Erythroblast (primary cell): ENCODE data around the gene TIPARP.
A peak's percentile ranks its signal among the peaks of the same experiment; 100 is the strongest.

Experiments
- DNase-seq, 2 experiments: peaks; one replicate each; lab custom pipeline; 2025; lab: John Stamatoyannopoulos, UW
- GATA1 ChIP-seq: IDR thresholded peaks from 2 replicates; pipeline ENCODE4 v1.6.1; 2011; ENCODE audit warnings: low read depth, mild to moderate bottlenecking, control low read depth, low read length, moderate library complexity
- POLR2A ChIP-seq: IDR thresholded peaks from 2 replicates; pipeline ENCODE4 v1.6.1; 2011; ENCODE audit warnings: mild to moderate bottlenecking, low read length

The TIPARP gene, protein sequence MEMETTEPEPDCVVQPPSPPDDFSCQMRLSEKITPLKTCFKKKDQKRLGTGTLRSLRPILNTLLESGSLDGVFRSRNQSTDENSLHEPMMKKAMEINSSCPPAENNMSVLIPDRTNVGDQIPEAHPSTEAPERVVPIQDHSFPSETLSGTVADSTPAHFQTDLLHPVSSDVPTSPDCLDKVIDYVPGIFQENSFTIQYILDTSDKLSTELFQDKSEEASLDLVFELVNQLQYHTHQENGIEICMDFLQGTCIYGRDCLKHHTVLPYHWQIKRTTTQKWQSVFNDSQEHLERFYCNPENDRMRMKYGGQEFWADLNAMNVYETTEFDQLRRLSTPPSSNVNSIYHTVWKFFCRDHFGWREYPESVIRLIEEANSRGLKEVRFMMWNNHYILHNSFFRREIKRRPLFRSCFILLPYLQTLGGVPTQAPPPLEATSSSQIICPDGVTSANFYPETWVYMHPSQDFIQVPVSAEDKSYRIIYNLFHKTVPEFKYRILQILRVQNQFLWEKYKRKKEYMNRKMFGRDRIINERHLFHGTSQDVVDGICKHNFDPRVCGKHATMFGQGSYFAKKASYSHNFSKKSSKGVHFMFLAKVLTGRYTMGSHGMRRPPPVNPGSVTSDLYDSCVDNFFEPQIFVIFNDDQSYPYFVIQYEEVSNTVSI

DNA sequence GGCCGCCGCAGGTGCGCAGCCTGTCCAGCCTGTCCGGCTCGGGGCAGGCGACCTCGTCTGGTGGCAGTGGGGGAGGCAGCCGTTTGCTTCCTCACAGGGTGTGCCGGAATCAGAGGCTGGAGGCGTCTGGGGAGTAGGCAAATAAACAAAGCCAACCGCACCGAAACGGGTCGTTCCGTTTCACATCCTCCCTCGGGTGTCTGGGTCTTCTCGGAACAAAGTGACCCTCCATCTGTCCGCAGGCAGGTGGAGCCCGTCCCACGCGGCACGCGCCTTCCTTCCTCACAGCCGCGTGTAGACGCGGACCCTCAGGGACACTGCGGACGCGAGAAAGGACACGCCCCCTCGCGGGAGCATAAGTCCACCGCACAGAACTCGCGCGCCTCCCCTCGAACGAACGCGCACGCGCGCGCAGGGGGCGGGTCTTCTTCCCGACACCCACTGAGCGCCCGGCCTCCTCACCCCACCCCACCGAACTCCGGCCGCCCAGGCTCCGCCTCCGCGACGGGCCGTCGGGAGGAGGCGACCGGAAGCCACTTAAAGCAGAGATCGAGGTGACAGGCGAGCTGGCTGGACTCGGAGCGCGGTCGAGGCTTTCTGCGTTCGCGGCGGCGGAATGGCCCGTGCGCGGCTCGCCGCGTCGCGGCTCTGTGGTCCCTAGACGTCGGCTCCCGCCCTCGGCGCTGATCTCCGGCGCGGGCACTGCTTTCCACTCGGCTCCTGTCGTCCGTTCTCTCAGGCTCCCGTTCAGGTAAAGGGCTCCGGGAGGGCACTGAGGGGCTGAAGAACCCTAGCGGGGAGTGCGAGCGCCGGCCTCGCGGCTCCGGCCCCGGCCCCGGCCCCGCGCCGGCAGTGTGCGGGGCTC lies at the start of gene TIPARP:
Gene TIPARP, plus strand, starts transcription at position 545 of the 865 bp plus-strand sequence. CDS start 3,108 bp downstream, outside the sequence.
- peak; percentile 98 to 99 for DNase-seq
- TF ChIP-seq POLR2A (peak; percentile 99), GATA1 (no peak)

DNA sequence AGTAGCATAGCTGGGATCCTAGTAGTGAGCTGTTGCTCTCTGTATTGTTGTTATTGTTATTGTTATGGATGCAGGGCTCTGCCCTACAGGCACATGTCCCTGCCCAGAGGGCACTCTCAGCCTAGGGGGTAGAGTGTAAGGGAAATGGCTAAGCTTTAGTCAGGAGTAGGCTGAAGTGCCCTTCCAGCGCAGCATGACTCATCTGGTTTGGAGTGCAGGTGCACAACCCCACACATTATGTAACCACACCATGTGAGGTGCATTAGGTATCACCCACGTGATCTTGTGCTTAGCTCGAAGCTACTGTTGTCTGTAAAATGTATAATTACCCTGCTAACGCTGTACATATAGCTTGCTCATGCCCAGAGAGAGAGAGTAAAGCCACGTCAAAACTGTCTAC lies 48.3 kb upstream of the TIPARP start:
- no peak for DNase-seq
- no peak for TF ChIP-seq POLR2A
- no peak for TF ChIP-seq GATA1

DNA sequence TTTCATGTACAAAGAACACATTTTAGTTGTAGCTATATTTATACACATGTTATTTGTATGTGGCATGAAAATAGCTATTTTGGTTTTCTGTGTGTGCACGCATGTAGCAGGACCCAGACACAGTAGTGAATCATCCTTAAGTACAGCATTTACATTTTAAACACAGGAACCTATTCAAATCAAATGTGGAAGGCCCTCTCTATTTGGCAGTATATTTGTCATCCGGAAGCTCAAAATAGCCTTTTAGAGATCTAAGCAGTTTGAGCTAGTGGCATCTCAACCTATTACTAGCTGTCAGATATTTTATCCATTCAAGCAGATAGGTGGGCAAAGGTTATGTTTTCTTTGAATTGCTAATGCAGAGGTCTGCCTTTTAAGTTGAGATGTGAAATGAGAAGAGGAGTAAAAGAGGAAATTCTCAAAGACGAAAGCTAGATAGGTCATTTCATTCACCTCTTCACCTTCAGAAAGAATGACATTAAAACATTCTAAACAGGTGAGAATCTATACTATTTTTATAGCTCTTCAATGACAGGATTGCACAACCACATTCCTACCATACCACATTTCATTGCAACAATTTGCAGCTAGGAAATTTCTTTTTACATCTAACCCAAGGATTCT lies 46.3 kb upstream of the TIPARP start:
- no peak for DNase-seq

DNA sequence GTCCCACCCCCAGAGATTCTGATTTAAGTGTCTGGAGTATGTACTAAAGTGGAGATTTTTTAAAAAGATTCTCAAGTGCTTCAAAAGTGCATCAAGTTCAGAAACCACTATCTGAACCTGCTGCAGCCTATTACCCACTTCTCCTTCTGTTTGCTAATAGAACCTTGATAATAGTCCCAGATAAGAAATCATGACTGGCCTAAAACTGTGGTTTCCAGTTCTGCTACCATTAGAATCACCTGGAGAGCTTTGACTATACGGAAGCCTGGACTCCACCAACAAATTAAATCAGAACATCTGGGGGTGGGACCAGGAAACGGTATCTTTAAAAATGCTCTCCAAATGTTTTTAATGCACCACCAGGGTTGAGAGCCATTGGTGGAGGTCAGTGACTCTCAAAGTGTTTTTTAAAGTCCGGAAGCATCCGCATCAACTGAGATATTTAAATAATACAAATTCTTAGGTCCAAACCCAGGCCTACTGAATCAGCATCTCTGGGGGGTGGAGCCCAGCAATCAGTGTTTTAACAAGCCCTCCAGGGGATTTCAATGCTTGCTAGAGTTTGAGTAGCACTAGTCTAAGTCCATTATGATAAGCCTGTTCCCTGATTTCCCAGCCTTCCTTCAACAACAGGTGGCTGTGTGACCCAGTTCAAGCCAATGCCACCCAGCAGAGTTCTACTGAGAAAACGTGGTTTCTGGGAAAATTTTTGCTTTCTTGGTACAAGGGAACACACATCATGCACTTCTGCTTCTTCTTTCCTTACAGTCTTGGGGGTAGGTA lies 45.4 kb upstream of the TIPARP start:
- TF ChIP-seq POLR2A, result no peak
- no peak for TF ChIP-seq GATA1
- DNase-seq, result no peak

More for the DNA sequence above, 46.3 kb upstream of the TIPARP start:
- no peak for TF ChIP-seq POLR2A
- no peak for TF ChIP-seq GATA1

DNA sequence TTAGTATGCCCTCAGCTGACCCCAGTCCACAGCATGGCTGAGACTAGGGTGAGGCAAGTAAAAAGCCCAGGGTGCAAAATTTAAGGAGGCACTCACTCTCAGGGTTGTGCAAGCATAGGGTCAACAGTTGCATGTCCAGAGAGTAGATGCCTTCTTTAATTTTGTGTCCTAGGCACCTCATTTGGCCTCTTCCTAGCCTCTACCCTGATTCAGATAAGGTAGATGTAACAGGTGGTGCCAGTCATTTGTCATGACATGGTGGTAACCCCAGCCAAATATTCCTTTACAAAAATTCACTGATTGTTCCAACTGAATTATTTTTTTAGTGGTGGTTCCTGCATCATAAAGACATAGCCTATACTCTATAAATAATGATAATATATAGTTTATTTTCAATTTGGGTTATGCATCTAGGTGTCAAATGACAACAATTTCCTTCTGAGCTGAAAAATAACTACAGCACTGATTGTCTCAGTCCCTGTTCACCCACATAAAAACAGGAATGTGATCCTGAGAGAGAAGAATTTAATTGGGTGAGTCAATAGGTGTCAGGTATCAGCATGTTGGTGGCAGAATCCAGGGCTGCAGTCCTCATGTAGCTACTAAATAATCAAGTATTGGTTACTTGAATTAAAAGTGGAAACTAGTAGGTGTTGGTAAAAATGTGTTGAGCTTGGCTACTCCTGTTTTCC lies 44.2 kb upstream of the TIPARP start:
- no peak for DNase-seq

DNA sequence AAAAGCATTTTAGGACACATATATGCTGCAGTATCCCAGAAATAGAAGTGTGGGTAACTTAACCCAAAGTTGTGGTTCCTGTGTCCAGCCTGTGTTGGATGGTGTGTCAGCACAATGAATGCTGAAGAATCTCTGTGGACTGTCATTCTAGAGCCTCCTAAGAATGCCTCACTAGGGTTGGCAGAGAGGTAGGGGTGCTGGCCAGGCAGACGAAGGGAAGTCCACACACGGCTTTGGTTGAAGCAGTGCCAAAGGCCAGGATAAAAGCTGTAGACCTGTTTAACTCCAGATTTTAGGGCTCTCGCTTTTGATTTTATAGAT lies 43.7 kb upstream of the TIPARP start:
- no peak for TF ChIP-seq GATA1
- TF ChIP-seq POLR2A, result no peak
- DNase-seq, result no peak

More for the DNA sequence above, 44.2 kb upstream of the TIPARP start:
- TF ChIP-seq GATA1 (no peak), POLR2A (no peak)

DNA sequence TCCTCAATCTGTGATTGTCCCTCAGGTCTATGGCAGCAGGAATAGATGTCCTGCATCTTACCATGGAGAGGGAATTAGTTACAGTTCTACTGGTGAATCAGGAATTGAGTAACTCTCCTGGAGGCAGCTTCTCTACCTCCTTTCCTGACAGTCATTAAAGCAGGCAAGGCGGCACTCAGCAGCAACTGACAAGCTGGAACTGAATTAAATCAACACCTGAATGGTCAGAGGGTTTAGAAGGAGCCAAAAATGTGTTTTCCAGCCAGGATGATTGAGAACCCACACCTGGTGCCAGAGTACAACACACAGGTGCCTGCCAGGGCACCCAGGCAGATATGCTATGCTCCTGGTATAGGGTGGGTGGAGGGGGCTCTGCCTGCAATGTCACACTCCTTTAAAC lies 43.1 kb upstream of the TIPARP start:
- TF ChIP-seq GATA1 (no peak), POLR2A (no peak)
- DNase-seq, result no peak

DNA sequence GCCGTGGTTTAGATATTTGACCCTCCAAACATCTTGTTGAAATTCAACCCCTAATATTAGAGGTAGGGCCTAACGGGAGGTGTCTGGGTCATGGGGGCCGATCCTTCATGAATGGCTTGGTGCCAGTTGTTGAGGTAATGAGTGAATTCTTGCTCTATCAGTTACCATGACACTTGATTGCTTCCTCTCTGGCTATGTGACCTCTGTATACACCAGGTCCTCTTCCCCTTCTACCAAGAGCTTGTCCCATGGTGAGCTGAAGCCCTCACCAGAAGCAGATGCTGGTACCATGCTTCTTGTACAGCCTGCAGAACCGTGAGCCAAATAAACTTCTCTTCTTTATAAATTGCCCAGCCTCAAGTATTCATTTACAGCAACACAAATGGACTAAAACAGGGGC lies 41.8 kb upstream of the TIPARP start:
- no peak for DNase-seq
- TF ChIP-seq POLR2A, result no peak
- no peak for TF ChIP-seq GATA1

DNA sequence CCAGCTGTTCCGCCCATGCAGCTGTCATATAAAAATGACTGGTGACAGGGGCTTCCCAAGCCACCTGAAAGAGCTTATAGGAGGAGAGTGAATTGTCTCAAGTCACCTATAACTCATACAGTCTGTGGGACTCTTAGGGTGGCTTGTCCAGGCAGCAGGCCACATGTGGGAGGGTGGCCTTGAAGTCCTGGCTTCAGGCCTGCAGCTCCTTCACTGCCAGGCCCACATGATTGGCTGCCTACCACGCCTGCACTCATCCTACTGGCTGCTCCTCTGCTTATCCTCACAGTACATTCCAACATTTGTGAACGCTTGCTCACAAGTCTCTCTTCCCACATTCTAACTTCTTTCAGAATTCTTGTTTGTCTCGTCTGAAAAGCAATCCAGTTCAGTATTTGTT lies 41.1 kb upstream of the TIPARP start:
- TF ChIP-seq GATA1 (no peak), POLR2A (no peak)
- no peak for DNase-seq

DNA sequence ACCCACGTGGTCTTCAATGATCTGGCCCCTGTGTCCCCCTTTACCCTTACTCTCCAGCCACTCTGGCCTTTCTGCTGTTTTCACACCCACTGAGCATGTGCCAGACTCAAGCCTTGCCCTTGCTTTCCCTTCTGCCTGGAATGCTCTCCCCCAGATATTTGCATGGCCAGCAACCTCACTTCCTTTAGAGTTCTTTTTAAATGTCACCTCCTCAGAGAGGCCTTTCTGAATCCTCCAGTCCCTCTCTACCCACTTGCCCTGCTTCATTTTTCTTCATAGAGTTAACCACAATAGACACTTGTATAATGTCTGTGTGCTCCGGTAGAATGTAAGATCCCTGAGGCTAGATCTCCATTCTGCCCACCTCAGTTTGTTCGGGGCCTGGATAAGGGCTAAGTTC lies 39.4 kb upstream of the TIPARP start:
- TF ChIP-seq POLR2A (no peak), GATA1 (no peak)
- DNase-seq, result no peak

DNA sequence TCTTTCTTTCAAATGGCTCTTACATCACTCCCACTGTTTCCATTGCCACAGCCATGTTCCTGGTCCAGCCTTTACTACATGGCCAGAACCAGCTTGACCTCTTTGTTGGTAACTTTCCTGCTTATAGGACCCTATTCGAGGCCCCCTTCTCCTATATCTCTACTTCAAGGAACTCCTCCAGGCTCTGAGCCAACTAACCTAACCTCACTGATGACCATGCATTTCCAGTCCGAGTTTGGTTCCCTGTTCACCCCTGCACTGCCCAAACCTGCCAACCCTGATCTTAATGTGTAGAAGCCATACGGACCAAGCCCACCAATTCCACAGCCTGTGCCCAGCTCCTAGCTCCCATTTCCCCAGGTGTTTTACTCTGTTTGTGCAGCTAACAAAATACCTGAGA lies 38.4 kb upstream of the TIPARP start:
- TF ChIP-seq GATA1 (no peak), POLR2A (no peak)
- no peak for DNase-seq

DNA sequence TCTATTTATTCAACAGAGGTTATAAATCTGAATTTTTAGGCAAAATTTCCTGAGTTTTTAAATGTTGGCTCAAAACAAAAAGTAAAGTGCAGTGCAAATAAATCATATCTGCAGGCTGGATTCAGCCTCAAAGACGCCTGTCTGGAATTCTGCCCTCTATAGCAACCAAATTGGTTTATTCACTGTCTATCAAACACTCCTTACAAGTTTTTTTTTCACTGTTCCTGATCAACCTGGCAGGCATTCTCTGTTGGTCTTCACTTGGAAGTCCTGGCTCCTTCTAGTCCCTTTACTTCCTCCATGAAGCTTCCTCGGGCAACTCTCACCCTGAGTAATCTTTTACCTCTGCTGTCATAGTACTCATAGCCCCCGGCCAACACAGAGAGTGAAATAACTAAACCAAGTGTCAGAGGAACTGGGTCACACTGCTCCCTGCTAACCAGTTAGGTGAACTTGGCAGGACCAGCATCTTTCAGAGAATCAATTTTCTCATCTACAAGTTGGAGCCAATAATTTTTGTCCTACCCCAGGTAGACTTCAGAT lies 36.8 kb upstream of the TIPARP start:
- TF ChIP-seq GATA1 (no peak), POLR2A (no peak)
- DNase-seq, result no peak
